ENCODE results near the gene NDUFS2. TPM values are rescaled to one million over a fixed set of nuclear protein-coding genes. Genes with fewer than 3 reads are reported as not detected.

Gene NDUFS2
- total and polyA plus RNA-seq, 9 of the 15 experiments (the other 6 are each of a cell fraction or from before 2014, with no cell fraction given) = 70.0 to 176 (median 141) TPM

- TF ChIP-seq CHD7 (IDR thresholded peaks at IDR 0.05; ENCODE audit: low read depth, low read length) (no peak), CREBBP (IDR thresholded peaks at IDR 0.05; ENCODE audit: low read depth, low read length) (no peak), E2F1 (CRISPR knock-in tag; IDR thresholded peaks at IDR 0.05) (peak; percentile 65; the same call in 1 of the 2 replicates), EHMT2 (IDR thresholded peaks at IDR 0.05) (0 out of 2 replicates have a peak, but pooled peaks have one; percentile 19), MCM5 (IDR thresholded peaks at IDR 0.05; ENCODE audit: low read depth) (no peak), TCF7 (IDR thresholded peaks at IDR 0.05; ENCODE audit: borderline replicate concordance) (0 out of 2 replicates have a peak, but pooled peaks have one; percentile 25), RNF2 (IDR thresholded peaks at IDR 0.05) (peak; percentile 83; the same call in 1 of the 2 replicates), ZNF316 (IDR thresholded peaks at IDR 0.05) (0 out of 2 replicates have a peak, but pooled peaks have one; percentile 27), MLLT1 (IDR thresholded peaks at IDR 0.05) (peak; percentile 22 to 89; a peak in 2 of 4 replicates), ETS1 (conservative IDR thresholded peaks at IDR 0.05; ENCODE audit: control insufficient read depth, low read depth, low read length) (no peak), NFRKB (IDR thresholded peaks at IDR 0.05; ENCODE audit: low read depth) (peak; percentile 61), MEF2A (IDR thresholded peaks at IDR 0.05; ENCODE audit: control insufficient read depth, low read depth, low read length) (no peak)
These were observed 24.8 kb upstream of the NDUFS2 start, which contains the start of gene B4GALT3 (continued) for GRCh38 chr1:161177112-161177935.
